Left kidney (tissue), 2 donors: ENCODE results near the gene ZNF74. TPM values are rescaled to one million over a fixed set of nuclear protein-coding genes. Genes with fewer than 3 reads are reported as not detected.
"Not testable (repeated sequence)": the region's sequence is repeated elsewhere in the genome, so short reads cannot be mapped to it uniquely, and the experiment has no call there.

ENCODE experiments used
- DNase-seq: peaks from one replicate; pipeline ENCODE4 v3.0.0-alpha.2; 2013
- polyA plus RNA-seq: library from polyadenylated mRNA; unstranded; fragments of 120-200 nt; gene quantifications from one replicate; pipeline ENCODE4 v1.2.1, GENCODE V29; 2013; ENCODE audit not compliant: insufficient read length

ZNF74 gene
- polyA plus RNA-seq, 1 donor = 16.7 TPM

DNA sequence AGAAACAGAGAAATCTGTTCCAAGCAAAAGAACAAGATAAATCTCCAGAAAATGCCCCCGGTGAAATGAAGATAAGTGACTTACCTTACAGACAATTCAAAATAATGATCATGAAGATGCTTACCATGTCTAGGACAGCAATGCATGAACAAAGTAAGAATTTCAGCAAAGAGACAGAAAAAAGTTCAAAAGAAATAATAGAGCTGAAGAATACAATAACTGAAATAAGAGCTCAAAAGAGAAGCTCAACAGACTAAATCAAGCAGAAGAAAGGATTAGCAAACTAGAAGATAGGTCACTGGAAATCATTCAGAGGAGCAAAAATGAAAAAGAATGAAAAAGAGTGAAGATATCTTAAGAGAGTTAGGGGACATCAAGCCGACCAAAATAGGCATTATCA, 19.8 kb upstream of the ZNF74 start:
- DNase-seq = not testable (repeated sequence)

DNA sequence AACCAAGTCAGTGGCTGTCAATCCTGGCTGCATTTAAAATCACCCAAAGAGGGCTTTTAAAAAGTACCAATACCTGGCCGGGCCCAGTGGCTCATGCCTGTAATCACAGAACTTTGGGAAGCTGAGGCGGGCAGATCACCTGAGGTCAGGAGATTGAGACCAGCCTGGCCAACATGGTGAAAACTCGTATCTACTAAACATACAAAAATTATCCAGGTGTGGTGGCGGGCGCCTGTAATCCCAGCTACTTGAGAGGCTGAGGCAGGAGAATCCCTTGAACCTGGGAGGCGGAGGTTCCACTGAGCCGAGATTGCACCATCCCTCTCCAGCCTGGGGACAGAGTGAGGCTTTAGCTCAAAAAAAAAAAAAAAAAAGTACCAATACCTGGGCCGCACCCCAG, 17.7 kb upstream of the ZNF74 start:
- DNase-seq = not testable (repeated sequence)

DNA sequence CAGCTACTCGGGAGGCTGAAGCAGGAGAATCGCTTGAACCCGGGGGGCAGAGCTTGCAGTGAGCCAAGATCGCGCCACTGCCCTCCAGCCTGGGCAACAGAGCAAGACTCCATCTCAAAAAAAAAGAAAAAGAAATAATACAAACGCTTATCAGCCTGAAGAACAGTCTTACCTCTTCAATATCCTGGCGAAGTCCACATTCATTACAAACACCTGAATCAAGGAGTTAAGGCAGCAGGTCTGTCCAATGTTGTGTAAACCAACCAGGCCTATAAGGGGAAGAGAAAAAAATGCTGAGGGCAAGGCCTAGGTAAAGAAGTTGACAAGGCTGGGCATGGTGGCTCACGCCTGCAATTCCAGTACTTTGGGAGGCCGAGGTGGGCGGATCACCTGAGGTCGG, 17.0 kb upstream of the ZNF74 start:
- not testable (repeated sequence) for DNase-seq

DNA sequence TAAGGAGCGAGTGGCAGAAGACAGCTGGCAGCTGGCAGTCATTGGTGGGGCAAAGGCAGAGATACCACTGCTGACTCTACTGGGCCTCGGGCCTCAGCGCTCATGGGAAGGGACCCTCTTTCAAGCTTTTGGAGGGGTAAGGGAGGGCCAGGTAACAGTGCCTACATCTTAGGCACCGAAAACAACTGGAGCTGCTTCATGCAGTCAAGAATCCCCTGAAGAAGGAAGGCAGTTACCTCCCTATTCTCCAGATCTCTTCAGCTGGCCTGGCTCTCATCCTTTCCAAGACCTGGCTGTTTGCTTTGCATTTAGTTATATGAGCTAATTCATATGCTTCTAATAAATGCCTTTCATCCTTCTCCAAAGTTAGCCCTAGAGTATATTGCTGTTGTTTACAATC, 15.8 kb upstream of the ZNF74 start:
- DNase-seq = no peak

DNA sequence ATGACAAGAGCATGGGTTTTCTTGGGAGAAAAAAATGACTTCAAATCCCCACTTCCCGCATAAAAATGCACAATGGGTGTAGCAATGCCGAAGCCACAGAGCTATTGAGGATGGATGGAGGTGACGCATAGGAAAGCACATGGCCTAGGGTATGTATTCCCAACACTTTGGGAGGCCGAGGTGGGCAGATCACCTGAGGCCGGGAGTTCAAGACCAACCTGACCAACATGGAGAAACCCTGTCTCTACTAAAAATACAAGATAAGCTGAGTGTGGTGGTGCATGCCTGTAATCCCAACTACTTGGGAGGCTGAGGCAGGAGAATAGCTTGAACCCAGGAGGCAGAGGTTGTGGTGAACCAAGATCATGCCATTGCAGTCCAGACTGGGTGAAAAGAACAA, 15.3 kb upstream of the ZNF74 start:
- DNase-seq = not testable (repeated sequence)

DNA sequence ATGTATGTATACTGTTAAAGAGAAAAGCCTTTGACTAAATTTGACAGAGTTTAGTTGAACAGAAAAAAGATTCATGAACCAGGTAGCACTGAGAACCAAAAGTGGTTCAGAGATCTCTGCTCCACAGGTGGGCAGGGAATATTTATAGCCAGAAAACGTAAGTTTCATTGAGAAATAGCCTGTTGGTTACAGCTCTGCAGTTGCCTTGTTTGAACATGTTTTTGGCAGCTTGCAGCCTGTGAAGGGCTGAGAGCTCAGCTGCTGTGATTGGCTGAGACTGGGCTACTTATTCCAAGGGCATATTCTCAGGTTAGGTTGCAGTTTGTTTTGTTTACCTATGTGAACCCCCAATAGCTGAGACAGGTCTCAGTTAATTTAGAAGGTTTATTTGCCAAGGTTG, 13.5 kb upstream of the ZNF74 start:
- no peak for DNase-seq

DNA sequence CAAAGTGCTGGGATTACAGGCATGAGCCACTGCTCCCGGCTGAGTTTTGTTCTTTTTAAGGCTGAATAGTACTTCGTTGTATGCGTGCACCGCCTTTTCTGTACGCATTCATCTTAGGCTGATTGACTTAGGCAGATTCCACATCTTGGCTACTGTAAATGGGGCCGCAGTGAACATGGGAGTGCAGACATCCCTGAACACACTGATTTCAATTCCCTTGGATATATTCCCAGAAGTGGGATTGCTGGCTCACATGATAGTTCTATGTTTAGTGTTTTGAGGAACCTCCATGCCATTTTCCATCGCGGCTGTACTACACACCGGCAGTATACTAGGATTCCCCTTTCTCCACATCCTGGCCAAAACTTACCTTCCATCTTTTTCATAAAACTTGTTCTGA, 10.4 kb upstream of the ZNF74 start:
- DNase-seq = no peak

DNA sequence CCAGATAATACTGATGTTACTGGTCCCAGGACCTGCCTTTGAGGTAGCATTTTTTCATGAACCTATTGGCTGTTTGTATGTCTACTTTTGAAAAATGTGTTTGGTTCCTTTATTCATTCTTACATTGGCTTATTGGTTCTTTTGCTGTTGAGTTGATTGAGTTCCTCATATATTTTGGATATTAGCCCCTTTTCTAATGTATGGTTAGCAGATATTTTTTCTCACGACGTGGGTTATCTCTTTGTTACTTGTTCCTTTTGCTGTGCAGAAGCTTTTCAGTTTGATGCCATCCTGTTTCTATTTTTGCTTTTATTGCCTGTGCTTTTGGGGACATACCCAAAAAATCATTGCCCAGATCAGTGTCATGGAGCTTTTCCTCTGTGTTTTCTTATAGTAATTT, 9.8 kb upstream of the ZNF74 start:
- no peak for DNase-seq

DNA sequence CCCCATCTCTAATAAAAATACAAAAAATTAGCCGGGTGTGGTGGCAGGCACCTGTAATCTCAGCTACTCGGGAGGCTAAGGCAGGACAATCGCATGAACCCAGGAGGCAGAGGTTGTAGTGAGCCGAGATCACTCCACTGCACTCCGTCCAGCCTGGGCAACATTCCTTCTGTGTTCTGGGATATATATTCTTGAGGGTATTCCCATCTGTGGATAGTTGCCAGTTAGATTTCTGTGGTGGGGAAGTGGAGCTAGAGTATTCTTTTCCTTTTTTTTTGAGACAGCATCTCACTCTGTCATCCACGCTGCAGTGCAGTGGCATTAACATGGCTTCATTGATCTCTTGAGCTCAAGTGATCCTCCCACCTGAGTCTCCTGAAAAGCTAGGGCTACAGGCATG, 9.1 kb upstream of the ZNF74 start:
- no peak for DNase-seq

DNA sequence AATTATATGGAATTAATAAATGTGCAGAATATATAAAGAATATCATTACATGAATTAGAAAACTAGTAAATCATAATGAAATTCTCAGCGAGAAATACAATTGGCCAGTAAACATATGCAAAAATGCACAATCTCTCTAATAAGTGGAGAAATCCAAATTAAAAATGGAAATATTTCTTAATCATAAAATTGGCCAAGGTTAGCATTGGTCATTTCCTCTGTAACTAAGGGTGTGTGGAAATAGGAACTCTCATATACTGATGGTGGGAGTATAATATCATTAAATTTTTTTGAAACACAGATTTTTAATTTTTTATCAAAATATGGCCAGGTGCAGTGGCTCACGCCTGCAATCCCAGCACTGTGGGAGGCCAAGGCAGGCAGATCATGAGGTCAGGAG, 7.6 kb upstream of the ZNF74 start:
- no peak for DNase-seq

DNA sequence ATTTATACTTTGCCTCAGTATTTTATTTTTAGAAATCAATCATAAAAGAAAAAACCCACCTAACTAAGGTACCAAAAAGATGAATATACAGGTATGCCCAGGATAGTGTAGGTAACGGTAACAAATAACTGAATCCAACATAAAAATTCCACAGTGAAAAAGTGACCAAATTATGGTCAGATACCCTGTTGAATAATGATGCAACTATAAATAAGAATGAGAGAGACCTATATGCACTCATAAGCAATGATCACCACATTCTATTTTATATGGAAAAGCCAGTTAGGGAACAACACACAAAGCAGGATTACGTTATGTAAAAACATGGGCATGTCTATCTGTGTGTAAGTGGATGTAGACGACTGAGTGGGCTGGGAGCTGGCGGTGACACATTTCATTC, 7.0 kb upstream of the ZNF74 start:
- no peak for DNase-seq

DNA sequence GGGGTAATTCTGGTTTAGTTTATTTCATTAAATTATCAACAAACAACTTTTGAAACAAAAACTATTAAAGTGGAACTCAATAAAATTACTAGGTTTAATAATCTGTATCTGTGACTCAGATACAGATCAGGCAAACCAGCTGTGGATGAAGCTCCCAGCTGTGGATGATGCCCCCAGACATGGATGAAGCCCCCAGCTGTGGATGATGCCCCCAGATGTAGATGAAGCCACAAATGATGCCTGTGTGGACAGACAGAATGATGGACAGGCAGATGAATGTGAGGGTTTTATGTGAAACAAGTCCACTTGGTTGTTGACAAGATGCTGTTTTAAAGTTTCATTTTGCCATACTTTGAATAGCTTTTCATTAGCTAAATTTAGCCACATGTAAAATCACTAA, 5.8 kb upstream of the ZNF74 start:
- DNase-seq = no peak

DNA sequence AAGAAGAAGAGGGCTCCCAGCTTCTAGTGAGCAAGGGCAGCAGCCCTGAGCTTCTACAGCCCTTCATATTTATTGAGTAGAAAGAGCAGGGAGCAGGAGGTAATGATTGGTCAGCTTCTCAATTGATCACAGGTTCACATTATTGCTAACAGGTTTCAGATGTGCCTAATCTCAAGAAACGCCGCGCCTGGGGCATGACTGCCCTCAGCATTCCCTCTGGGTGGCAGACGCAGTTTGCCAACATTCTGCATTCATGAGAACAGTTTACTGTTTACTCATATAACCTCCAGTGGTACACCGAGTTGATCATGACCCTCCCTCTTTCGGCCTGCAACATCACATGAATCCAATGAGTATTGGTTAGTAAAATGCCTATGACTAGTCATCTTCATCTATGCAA, 4.7 kb upstream of the ZNF74 start:
- no peak for DNase-seq

DNA sequence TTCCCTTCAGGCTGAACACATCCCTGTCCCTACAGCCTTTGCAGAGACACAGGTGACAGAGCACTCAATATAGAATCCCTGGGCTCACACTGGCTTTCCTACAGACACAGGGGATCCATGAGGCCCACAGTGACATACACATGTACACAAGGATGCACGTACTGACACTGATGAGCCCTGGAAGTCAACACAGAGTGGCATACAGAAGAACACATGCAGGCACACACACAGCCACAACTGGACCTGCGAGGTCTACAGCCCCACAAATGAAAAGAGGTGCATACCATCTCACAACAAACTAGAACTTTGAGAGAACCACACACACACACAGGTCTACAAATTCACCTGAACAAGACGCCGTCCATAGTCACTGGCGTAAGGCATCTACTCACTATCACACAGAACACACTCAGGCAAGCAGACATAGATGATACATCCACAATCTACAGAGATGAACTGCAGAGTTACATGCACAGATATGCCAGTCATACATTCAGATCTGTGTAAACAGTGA, 3.5 kb upstream of the ZNF74 start:
- no peak for DNase-seq

DNA sequence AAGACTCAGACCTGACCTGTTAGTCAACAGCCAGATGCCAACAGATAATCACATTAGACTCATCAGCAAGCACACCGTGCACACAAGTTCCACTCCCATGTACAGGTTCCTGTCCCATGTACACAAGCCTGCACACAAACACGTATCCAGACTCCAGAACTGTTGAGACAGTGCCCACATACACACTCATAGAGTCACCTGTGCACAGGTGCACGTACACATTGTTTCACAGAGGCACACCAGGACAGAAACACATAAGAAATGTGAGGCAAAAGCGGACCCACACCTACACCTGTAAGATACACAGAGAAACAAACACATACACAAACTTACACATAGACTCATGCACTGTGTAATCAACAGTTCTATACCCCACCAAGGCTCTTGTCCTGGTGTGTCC, 2.7 kb upstream of the ZNF74 start:
- no peak for DNase-seq

DNA sequence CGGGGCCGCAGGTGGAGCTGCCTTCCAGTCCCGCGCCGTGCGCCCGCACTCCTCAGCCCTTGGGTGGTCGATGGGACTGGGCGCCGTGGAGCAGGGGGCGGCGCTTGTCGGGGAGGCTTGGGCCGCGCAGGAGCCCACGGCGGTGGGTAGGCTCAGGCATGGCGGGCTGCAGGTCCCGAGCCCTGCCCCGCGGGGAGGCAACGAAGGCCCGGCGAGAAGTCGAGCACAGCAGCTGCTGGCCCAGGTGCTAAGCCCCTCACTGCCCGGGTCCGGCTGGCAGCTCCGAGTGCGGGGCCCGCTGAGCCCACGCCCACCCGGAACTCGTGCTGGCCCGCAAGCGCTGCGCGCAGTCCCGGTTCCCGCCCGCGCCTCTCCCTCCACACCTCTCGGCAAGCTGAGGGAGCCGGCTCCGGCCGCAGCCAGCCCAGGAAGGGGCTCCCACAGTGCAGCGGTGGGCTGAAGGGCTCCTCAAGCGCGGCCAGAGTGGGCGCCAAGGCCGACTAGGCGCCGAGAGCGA, 1.5 kb upstream of the ZNF74 start:
- not testable (repeated sequence) for DNase-seq

DNA sequence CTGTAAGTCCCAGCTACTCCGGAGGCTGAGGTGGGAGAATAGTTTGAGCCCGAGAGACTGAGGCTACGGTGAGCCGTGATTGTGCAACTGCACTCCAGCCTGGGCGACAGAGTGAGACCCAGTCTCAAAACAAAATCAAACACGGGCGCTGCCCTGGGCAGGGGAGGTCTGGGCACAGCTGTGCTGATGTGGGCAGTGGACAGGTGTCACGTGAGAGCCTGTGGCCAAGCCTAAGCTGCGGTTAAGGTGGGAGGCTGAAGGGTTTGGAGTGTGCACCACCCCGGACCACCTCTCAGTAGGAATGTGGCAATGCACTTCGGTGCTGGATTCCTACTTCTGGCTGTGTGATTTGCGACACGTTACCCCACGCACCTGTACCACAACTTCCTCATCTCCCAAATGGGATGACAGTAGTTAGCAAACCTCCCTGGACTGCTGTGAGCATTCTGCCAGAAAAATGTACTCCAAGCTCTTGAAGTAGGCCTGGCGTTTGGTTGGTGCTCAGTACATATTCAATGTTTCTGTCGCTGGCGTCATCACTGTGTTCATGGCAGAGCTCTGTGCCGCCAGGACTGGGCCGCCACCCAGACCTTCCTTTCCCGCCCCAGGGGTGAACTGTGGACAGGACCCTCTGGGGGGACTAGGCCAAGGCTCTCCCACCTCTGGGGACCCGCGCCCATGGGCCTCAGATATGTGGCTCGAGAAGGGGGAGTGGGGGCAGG, 807 bp upstream of the ZNF74 start:
- DNase-seq = no peak

DNA sequence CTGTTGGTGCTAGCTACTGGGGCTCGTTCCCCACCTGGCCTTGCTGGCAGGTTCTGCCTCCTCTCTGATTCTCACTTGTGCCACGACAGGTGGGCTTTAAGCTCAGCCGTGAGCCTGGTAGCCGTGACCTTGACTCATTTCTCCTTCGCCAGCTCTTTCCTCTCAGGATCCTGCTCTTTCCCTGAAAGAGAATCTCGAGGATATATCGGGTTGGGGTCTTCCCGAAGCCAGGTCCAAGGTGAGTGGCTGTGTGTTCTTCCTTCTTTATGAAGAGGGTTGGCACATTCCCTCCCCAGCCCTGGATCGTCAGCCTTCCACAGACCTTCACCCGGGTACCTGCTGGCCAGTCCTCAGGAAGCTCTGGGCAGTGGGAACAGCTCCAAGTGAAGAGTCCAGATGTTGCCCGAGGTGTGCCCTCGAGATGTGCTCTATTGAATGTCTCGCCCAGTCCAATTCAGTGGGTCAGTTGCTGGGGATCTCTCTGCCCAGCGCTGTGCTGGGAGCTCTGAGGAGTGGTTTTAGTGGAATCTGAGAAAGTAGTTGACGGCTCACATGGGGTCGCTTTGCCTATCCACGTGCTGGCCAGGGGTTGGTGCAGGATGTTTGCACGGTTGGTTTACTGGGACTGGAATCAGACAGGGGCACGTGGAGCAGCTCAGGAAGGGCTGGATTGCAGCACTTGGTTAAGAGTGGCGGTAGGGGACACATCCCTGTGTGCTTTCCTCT, 1.4 kb downstream of the ZNF74 start:
- no peak for DNase-seq

DNA sequence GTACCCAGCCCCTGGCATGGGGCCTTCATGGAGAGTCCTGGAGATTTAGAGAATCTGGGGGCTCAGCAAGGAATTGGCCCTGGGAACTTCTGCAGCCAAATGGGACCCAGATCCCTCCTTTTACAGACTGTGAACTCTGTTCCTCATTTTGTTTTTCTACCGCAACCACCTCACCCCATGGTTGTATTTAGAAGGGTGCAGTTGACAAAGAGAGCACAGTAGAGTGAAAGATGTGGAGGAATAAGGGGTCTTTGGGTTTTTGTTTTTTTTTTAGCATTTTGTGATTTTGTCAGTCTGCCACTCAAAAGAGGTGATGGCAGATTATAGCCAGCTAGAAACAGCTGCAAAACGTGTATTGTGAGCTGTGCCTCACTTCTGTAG, 1.9 kb downstream of the ZNF74 start:
- DNase-seq = no peak

DNA sequence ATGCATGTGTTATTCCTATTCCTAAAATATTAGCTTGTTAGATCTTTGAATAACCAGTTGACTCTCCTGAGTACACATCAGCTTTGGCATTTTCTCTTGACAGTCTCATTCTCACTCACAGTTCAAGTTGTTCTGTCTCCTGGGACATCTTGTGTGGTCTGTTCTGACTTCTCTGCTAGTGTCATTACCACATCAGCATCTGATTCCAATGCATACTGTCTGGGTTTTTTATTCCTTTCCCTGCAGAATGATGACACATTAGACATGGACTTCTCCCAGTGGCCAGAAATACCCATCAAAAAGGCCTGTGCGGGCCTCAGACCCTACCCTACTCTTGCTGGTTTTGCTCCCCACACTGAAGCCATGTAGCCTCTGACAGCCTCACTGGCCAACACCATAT, 2.7 kb downstream of the ZNF74 start:
- no peak for DNase-seq

DNA sequence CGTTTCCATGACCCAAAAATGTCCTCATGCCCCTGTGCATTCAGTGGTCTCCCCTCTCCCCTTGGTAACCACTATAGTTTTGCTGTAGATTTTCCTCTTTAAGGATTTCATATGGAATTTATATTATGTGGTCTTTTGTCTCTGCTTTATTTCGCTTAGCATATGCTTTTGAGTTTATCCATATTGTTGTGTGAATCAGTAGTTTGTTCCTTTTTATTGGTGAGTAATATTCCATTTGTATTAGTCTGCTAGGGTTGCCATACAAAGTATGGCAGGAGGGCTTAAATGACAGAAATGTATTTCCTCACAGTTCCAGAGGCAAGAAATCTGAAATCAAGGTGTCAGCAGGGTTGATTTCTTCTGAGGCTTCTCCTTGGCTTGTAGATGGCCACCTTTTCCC, 3.5 kb downstream of the ZNF74 start:
- no peak for DNase-seq

DNA sequence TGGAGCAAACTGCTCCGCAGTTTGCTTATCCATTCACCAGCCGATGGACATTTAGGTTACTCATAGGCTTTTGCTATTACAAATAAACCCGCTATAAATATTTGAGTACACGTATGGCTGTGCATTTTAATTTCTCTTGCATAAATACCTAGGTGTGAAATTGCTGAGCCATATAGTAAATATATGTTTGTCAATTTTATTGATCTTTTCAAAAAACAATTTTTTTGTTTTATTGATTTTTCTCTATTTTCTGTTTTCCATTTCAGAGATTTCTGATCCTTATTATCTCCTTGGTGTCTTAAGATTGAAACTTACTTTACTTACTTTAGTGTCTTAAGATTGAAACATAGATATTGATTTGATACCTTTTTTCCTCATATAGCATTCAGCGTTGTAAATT, 4.5 kb downstream of the ZNF74 start:
- no peak for DNase-seq

DNA sequence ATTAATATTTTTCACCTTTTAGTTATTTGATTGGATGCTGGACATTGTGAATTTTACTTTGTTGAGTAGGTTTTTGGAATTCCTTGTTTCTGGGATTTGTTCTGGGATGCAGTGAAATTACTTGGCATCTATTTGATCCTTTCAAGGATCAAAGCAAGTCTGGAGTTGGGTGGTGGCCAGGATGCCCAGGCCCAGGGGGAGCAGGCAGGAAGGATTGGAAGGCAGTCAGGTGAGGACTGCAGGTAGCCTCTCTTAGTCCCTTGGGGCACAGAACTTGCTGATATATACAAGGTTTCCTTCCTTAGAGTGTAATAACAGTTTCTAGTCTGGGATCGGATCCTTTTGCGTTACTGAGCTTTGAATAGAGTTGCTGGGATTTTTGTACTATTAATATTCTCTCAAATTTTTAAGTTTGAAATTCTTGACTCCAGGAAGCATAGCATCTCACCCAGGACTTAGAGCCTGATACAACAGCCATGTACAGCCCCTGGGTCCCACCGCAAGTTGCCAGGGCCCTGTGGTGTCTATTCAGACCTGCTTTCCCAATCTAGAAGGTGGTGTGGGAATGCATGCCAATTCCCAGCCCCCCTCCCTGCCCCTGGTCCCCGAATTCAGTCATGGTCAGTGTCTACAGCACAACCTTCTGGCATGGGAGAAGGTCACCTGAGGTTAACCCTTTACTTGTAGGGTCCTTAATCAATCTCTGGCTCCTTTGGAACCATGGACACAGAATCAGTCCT, 6.1 kb downstream of the ZNF74 start:
- no peak for DNase-seq
